HEK293 (cell line): ENCODE measurements around the gene SUSD6.
A peak's percentile ranks its signal among the peaks of the same experiment; 100 is the strongest.

ENCODE experiments used
- CTCF ChIA-PET: fragments of 350-600 bp; formaldehyde crosslinking; extraction: SDS; loops from one replicate; lab custom pipeline; 2021; ENCODE audit warnings: antibody characterized with exemption; lab: Yijun Ruan, JAX
- POLR2A ChIA-PET: fragments of 300-600 bp; formaldehyde crosslinking; extraction: SDS; loops from one replicate; lab custom pipeline; 2020; ENCODE audit warnings: antibody characterized with exemption, inconsistent platforms; lab: Yijun Ruan, JAX
- H3K27ac ChIP-seq: fragments of 200-500 bp; sonication (Bioruptor generic); 2 replicates; pipeline ENCODE4 v1.5.1; 2014; ENCODE audit warnings: low read depth, low read length, control low read depth, inconsistent platforms; ENCODE audit errors: extremely low read depth
- H3K36me3 ChIP-seq, 2 experiments: fragments of 200-500 bp in 1 of 2; sonication (Bioruptor generic) in 1 of 2; 1 replicate in 1 of 2; 2 replicates in 1 of 2; pipeline ENCODE4 v1.5.1; 2014 to 2017; ENCODE audit warnings: inconsistent platforms in 2 of 2, low read length in 2 of 2; ENCODE audit not compliant: control insufficient read depth in 2 of 2, insufficient read depth in 1 of 2
- H3K4me1 ChIP-seq: fragments of 200-500 bp; sonication (Bioruptor generic); 2 replicates; pipeline ENCODE4 v1.5.1; 2014; ENCODE audit warnings: mild to moderate bottlenecking, low read length, inconsistent platforms; ENCODE audit not compliant: control insufficient read depth, insufficient read depth
- H3K4me3 ChIP-seq: 2 replicates; pipeline ENCODE4 v1.5.1; 2011; ENCODE audit warnings: low read depth, mild to moderate bottlenecking, control low read depth, low read length, moderate library complexity
- H3K9me3 ChIP-seq: fragments of 200-500 bp; sonication (Bioruptor generic); 2 replicates; pipeline ENCODE4 v1.5.1; 2014; ENCODE audit warnings: low read depth, low read length, inconsistent platforms; ENCODE audit not compliant: control insufficient read depth, insufficient read depth
- KLF10 ChIP-seq: fragments of 450-650 bp; IDR thresholded peaks from 2 replicates; pipeline ENCODE4 v1.5.1; 2018; ENCODE audit warnings: missing biosample characterization, mild to moderate bottlenecking, missing genetic modification characterization
- KLF7 ChIP-seq: fragments of 450-650 bp; formaldehyde crosslinking; IDR thresholded peaks from 2 replicates; pipeline ENCODE4 v1.5.1; 2016; ENCODE audit warnings: missing biosample characterization, missing genetic modification characterization, borderline replicate concordance
- ZFP3 ChIP-seq: fragments of 450-650 bp; formaldehyde crosslinking; IDR thresholded peaks from 2 replicates; pipeline ENCODE4 v1.5.1; 2016; ENCODE audit warnings: low read depth, missing biosample characterization, missing genetic modification characterization
- ZNF112 ChIP-seq: fragments of 450-650 bp; formaldehyde crosslinking; IDR thresholded peaks from 2 replicates; pipeline ENCODE4 v1.5.0; 2017; ENCODE audit warnings: missing biosample characterization, missing genetic modification characterization
- ZNF2 ChIP-seq: fragments of 450-650 bp; formaldehyde crosslinking; IDR thresholded peaks from 2 replicates; pipeline ENCODE4 v1.5.1; 2016; ENCODE audit warnings: missing biosample characterization, missing genetic modification characterization
- ZNF239 ChIP-seq: fragments of 450-650 bp; formaldehyde crosslinking; IDR thresholded peaks from 2 replicates; pipeline ENCODE4 v1.5.1; 2016; ENCODE audit warnings: missing biosample characterization, missing genetic modification characterization
- ZNF341 ChIP-seq: fragments of 450-650 bp; formaldehyde crosslinking; IDR thresholded peaks from 2 replicates; pipeline ENCODE4; 2016; ENCODE audit warnings: low read depth, missing biosample characterization, missing genetic modification characterization
- ZNF514 ChIP-seq: fragments of 450-650 bp; formaldehyde crosslinking; IDR thresholded peaks from 2 replicates; pipeline ENCODE4 v1.5.1; 2016; ENCODE audit warnings: missing biosample characterization, missing genetic modification characterization
- ZNF596 ChIP-seq: fragments of 450-650 bp; IDR thresholded peaks from 2 replicates; pipeline ENCODE4 v1.5.0; 2018; ENCODE audit warnings: missing biosample characterization, mild to moderate bottlenecking, missing genetic modification characterization, moderate library complexity
- ZNF600 ChIP-seq: fragments of 450-650 bp; formaldehyde crosslinking; IDR thresholded peaks from 2 replicates; pipeline ENCODE4 v1.5.1; 2016; ENCODE audit warnings: missing biosample characterization, missing genetic modification characterization
- ZNF629 ChIP-seq: fragments of 450-650 bp; formaldehyde crosslinking; IDR thresholded peaks from 2 replicates; pipeline ENCODE4 v1.5.1; 2017; ENCODE audit warnings: missing biosample characterization, missing genetic modification characterization
- ZNF654 ChIP-seq: fragments of 450-650 bp; formaldehyde crosslinking; IDR thresholded peaks from 2 replicates; pipeline ENCODE4 v1.5.1; 2016; ENCODE audit warnings: low read depth, missing biosample characterization, missing genetic modification characterization
- ZNF660 ChIP-seq: fragments of 450-650 bp; IDR thresholded peaks from 2 replicates; pipeline ENCODE4 v1.5.1; 2018; ENCODE audit warnings: missing biosample characterization, mild to moderate bottlenecking, missing genetic modification characterization
- ZNF768 ChIP-seq: fragments of 450-650 bp; formaldehyde crosslinking; IDR thresholded peaks from 2 replicates; pipeline ENCODE4 v1.5.1; 2018; ENCODE audit warnings: missing biosample characterization, mild to moderate bottlenecking, missing genetic modification characterization
- TF ChIP-seq, protein P1 (sequence below): fragments of 450-650 bp; formaldehyde crosslinking; IDR thresholded peaks from 2 replicates; pipeline ENCODE4 v1.5.1; 2016; ENCODE audit warnings: missing biosample characterization, missing genetic modification characterization
- TF ChIP-seq, protein P2 (sequence below): fragments of 450-650 bp; formaldehyde crosslinking; IDR thresholded peaks from 2 replicates; pipeline ENCODE4 v1.5.1; 2016; ENCODE audit warnings: missing biosample characterization, missing genetic modification characterization
- TF ChIP-seq, protein P3 (sequence below): fragments of 450-650 bp; formaldehyde crosslinking; IDR thresholded peaks from 2 replicates; pipeline ENCODE4 v1.5.1; 2016; ENCODE audit warnings: missing biosample characterization, missing genetic modification characterization
- TF ChIP-seq, protein P4 (sequence below): fragments of 450-650 bp; formaldehyde crosslinking; conservative IDR thresholded peaks from 2 replicates; pipeline ENCODE4 v1.5.1; 2016; ENCODE audit warnings: low read depth, missing biosample characterization, missing genetic modification characterization

The SUSD6 gene

DNA sequence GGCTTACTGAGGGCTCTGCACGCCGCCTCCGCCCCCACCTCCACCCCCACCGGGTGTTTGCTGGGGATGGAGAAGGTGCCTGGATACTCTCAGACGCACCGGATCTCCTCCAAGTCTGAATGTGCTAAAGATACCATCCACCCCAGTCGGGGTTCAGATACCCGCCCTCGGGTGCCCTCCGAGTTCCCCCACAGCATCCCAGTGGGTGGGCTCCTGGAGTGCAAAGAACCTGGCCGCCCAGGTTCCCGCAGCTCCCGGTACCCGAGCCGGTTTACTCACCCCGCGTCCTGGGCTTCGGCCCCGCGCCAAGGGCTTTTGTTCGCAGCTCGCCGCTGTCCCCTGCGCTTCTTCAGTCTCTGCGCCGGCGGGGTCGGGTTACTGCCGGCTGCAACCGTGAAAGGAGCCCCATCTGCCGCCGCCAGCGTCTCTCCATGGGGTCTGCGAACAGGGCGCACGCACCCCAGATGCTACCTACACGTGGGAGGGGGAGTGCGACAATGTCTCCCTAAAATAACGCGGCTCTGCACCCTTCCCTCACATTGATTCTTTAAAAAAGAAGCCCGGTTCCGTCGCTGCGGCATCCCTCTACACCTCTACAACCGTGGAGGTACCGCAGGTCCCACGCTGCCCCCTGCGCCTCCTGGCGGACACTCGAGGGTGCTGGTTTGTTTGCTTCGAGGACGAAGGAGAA, 37.0 kb upstream of the SUSD6 start, which contains the start of gene CCDC177 (continued):
- TF ChIP-seq, protein P1, sequence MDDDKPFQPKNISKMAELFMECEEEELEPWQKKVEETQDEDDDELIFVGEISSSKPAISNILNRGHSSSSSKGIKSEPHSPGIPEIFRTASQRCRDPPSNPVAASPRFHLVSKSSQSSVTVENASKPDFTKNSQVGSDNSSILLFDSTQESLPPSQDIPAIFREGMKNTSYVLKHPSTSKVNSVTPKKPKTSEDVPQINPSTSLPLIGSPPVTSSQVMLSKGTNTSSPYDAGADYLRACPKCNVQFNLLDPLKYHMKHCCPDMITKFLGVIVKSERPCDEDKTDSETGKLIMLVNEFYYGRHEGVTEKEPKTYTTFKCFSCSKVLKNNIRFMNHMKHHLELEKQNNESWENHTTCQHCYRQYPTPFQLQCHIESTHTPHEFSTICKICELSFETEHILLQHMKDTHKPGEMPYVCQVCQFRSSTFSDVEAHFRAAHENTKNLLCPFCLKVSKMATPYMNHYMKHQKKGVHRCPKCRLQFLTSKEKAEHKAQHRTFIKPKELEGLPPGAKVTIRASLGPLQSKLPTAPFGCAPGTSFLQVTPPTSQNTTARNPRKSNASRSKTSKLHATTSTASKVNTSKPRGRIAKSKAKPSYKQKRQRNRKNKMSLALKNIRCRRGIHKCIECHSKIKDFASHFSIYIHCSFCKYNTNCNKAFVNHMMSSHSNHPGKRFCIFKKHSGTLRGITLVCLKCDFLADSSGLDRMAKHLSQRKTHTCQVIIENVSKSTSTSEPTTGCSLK (tag by site-specific recombination): no peak
- TF ChIP-seq ZNF596 (tag by site-specific recombination): no peak

DNA sequence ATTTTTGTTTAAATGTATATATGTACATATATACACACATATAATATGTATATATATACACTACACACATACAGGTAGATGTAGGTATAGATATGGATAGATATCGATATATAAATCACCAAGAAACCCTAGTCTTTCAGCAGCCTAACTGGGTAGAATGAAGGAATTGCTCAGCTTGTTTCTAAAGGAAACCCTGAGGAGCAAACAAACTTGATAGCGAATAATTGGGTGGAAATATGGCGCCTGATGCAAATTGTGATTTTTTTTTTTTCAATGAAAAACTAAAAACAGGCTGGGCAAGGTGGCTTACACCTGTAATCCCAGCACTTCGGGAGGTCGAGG, 36.5 kb upstream of the SUSD6 start:
- H3K27ac ChIP-seq: no peak overlapping the region
- no peaks in the 10 kb centered on the region for H3K36me3 ChIP-seq
- no peak for TF ChIP-seq ZNF112 (tag by site-specific recombination)
- 0 out of 2 replicates have a peak, but pooled peaks have one; percentile 18 for TF ChIP-seq KLF10 (tag by site-specific recombination)
- H3K9me3 ChIP-seq: no peaks in the 10 kb centered on the region
- CTCF ChIA-PET: interaction anchor here (0.6 to 4.7 kb wide), 25 partner anchors 9 to 1242 kb away, joined by 3 to 31 read pairs (median 4); no protein-coding TSS in a partner anchor
- H3K4me1 ChIP-seq: peaks cover 3% of the 10 kb centered on the region
- POLR2A ChIA-PET: no interaction called here
- no peak overlapping the region for H3K4me3 ChIP-seq

DNA sequence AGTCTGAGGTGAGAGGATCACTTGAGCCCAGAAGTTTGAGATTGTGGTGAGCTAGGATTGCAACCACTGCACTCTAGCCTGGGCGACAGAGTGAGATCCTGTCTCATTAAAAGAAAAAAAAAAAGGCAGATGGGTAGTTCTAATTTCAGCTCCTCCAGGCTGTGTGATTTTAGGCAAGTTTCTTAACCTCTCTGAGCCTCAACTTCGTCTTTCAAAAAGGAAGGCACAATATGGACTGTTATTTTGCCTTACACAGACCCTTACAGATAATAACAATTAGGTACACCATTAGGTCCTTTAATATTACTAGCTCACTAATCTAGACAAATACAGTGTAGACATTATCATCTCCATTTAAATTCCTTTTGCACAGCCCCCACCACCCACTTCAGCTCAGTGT, 31.9 kb upstream of the SUSD6 start:
- TF ChIP-seq ZNF514 (tag by site-specific recombination) (no peak), ZNF768 (tag by site-specific recombination) (0 out of 2 replicates have a peak, but pooled peaks have one; percentile 53)

DNA sequence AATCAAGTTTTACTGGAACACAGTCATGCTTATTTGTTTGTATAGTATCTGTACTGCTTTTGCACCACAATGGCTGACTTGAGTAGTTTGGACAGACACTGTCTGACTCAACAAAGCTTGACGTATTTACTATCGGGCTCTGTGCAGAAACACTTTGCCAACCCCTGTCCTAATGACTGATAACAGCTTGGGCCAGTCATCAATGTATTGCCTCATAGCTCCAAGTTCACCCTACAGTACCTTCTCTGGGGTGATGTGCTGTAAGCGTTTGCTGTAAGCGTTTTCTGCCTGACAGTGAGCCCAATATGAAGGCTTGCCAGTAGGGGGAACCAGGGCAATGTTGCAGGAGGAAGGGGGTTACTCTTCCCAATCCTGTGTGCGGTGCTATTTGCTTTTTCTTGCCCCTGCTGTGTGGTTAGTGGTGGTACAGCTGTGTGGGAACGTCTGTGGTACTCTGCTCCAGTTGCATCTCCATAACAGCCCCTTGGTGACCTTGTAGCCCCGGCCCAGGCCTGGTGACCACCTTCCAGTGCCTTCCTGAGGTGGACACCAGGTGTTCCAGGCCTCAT, 31.3 kb upstream of the SUSD6 start:
- CTCF ChIA-PET: interaction anchor here (0.8 to 2.0 kb wide), 13 partner anchors 8 to 494 kb away, joined by 3 to 11 read pairs (median 4); no protein-coding TSS in a partner anchor
- Histone ChIP-seq H3K4me1 (no peaks in the 10 kb centered on the region), H3K4me3 (no peak overlapping the region), H3K9me3 (no peaks in the 10 kb centered on the region), H3K27ac (no peak overlapping the region), H3K36me3 (no peaks in the 10 kb centered on the region)
- POLR2A ChIA-PET: no interaction called here
- TF ChIP-seq ZNF660 (tag by site-specific recombination) (0 out of 2 replicates have a peak, but pooled peaks have one; percentile 41), ZNF600 (tag by site-specific recombination) (peak; percentile 61), ZNF654 (tag by site-specific recombination) (peak; percentile 30; the same call in 1 of the 2 replicates), ZNF2 (peak; percentile 59; the same call in 1 of the 2 replicates), ZNF341 (tag by site-specific recombination) (no peak), ZFP3 (tag by site-specific recombination) (no peak), ZNF239 (tag by site-specific recombination) (no peak), ZNF629 (tag by site-specific recombination) (0 out of 2 replicates have a peak, but pooled peaks have one; percentile 17), KLF7 (tag by site-specific recombination) (no peak)
- TF ChIP-seq, protein P2, sequence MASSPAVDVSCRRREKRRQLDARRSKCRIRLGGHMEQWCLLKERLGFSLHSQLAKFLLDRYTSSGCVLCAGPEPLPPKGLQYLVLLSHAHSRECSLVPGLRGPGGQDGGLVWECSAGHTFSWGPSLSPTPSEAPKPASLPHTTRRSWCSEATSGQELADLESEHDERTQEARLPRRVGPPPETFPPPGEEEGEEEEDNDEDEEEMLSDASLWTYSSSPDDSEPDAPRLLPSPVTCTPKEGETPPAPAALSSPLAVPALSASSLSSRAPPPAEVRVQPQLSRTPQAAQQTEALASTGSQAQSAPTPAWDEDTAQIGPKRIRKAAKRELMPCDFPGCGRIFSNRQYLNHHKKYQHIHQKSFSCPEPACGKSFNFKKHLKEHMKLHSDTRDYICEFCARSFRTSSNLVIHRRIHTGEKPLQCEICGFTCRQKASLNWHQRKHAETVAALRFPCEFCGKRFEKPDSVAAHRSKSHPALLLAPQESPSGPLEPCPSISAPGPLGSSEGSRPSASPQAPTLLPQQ (tag by site-specific recombination): 0 out of 2 replicates have a peak, but pooled peaks have one; percentile 23
- TF ChIP-seq, protein P3, sequence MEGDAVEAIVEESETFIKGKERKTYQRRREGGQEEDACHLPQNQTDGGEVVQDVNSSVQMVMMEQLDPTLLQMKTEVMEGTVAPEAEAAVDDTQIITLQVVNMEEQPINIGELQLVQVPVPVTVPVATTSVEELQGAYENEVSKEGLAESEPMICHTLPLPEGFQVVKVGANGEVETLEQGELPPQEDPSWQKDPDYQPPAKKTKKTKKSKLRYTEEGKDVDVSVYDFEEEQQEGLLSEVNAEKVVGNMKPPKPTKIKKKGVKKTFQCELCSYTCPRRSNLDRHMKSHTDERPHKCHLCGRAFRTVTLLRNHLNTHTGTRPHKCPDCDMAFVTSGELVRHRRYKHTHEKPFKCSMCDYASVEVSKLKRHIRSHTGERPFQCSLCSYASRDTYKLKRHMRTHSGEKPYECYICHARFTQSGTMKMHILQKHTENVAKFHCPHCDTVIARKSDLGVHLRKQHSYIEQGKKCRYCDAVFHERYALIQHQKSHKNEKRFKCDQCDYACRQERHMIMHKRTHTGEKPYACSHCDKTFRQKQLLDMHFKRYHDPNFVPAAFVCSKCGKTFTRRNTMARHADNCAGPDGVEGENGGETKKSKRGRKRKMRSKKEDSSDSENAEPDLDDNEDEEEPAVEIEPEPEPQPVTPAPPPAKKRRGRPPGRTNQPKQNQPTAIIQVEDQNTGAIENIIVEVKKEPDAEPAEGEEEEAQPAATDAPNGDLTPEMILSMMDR (tag by site-specific recombination): peak; percentile 90
- TF ChIP-seq, protein P4, sequence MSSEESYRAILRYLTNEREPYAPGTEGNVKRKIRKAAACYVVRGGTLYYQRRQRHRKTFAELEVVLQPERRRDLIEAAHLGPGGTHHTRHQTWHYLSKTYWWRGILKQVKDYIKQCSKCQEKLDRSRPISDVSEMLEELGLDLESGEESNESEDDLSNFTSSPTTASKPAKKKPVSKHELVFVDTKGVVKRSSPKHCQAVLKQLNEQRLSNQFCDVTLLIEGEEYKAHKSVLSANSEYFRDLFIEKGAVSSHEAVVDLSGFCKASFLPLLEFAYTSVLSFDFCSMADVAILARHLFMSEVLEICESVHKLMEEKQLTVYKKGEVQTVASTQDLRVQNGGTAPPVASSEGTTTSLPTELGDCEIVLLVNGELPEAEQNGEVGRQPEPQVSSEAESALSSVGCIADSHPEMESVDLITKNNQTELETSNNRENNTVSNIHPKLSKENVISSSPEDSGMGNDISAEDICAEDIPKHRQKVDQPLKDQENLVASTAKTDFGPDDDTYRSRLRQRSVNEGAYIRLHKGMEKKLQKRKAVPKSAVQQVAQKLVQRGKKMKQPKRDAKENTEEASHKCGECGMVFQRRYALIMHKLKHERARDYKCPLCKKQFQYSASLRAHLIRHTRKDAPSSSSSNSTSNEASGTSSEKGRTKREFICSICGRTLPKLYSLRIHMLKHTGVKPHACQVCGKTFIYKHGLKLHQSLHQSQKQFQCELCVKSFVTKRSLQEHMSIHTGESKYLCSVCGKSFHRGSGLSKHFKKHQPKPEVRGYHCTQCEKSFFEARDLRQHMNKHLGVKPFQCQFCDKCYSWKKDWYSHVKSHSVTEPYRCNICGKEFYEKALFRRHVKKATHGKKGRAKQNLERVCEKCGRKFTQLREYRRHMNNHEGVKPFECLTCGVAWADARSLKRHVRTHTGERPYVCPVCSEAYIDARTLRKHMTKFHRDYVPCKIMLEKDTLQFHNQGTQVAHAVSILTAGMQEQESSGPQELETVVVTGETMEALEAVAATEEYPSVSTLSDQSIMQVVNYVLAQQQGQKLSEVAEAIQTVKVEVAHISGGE: no peak

More for the DNA sequence above, 31.9 kb upstream of the SUSD6 start:
- no peaks in the 10 kb centered on the region for H3K36me3 ChIP-seq
- POLR2A ChIA-PET: no interaction called here
- no peaks in the 10 kb centered on the region for H3K9me3 ChIP-seq
- CTCF ChIA-PET: interaction anchor here (0.8 to 2.0 kb wide), 11 partner anchors 7 to 224 kb away, joined by 3 to 11 read pairs (median 3); no protein-coding TSS in a partner anchor
- H3K4me3 ChIP-seq: no peak overlapping the region
- no peaks in the 10 kb centered on the region for H3K4me1 ChIP-seq
- H3K27ac ChIP-seq: no peak overlapping the region
